GM19372 (cell line): ENCODE measurements around the gene ZNF331.

Experiments
- ATAC-seq: cut with Tn5 transposase; IDR thresholded peaks from one replicate; pipeline ENCODE4 v1.9.1; 2021; ENCODE audit warnings: mild to moderate bottlenecking, low read depth, moderate library complexity; ENCODE audit not compliant: unreplicated experiment

The ZNF331 gene

GRCh38 chr19:53520547-53521372, 17.2 kb upstream of the ZNF331 start:
- peak; percentile 93 for ATAC-seq

GRCh38 chr19:53521373-53522202, 16.4 kb upstream of the ZNF331 start:
- ATAC-seq: no peak

- no peak for ATAC-seq
Measured at GRCh38 chr19:53525922-53526321, 12.0 kb upstream of the ZNF331 start.

- ATAC-seq: no peak
Measured at GRCh38 chr19:53530622-53531021, 7.3 kb upstream of the ZNF331 start.

GRCh38 chr19:53531457-53531856, 6.5 kb upstream of the ZNF331 start:
- no peak for ATAC-seq

- no peak for ATAC-seq
Measured at GRCh38 chr19:53532362-53532761, 5.6 kb upstream of the ZNF331 start.

- ATAC-seq: no peak
Measured at GRCh38 chr19:53536225-53536548, 1.8 kb upstream of the ZNF331 start.

- ATAC-seq: no peak
Measured at GRCh38 chr19:53537121-53537520, 824 bp upstream of the ZNF331 start.

GRCh38 chr19:53538378-53539109, 599 bp downstream of the ZNF331 start:
- no peak for ATAC-seq

- ATAC-seq: no peak
Measured at GRCh38 chr19:53540091-53540490, 2.1 kb downstream of the ZNF331 start.

GRCh38 chr19:53541971-53542370, 4.0 kb downstream of the ZNF331 start:
- ATAC-seq: no peak

GRCh38 chr19:53545271-53546065, 7.5 kb downstream of the ZNF331 start:
- no peak for ATAC-seq

GRCh38 chr19:53546758-53547513, 9.0 kb downstream of the ZNF331 start:
- no peak for ATAC-seq

GRCh38 chr19:53549340-53549739, 11.4 kb downstream of the ZNF331 start:
- no peak for ATAC-seq

GRCh38 chr19:53552001-53552721, 14.2 kb downstream of the ZNF331 start:
- ATAC-seq: no peak

GRCh38 chr19:53553156-53553555, 15.2 kb downstream of the ZNF331 start:
- no peak for ATAC-seq

GRCh38 chr19:53553865-53554791, 16.2 kb downstream of the ZNF331 start:
- peak; percentile 70 for ATAC-seq

- no peak for ATAC-seq
Measured at GRCh38 chr19:53554804-53555203, 16.9 kb downstream of the ZNF331 start.
